Neural cell (in vitro differentiated cells): ENCODE results near the gene MRPL47. TPM values are rescaled to one million over a fixed set of nuclear protein-coding genes. Genes with fewer than 3 reads are reported as not detected.

ENCODE experiments used
- H2AFZ ChIP-seq: fragments of 200-600, 300-800 bp; sonication (generic), shearing (Covaris generic); 2 replicates; pipeline ENCODE4 v1.6.0; 2014; ENCODE audit warnings: low read depth, mild to moderate bottlenecking, antibody characterized with exemption, low read length, moderate library complexity
- H3F3A ChIP-seq: fragments of 200-600 bp; shearing (Covaris generic); 2 replicates; pipeline ENCODE4 v1.6.1; 2016; ENCODE audit warnings: mild to moderate bottlenecking, moderate library complexity, mixed read lengths, antibody characterized with exemption, low read length; ENCODE audit not compliant: insufficient read depth, poor library complexity, severe bottlenecking
- H3K27ac ChIP-seq: fragments of 200-600, 300-800 bp; sonication (generic), shearing (Covaris generic); 2 replicates; pipeline ENCODE4 v1.5.1; 2014; ENCODE audit warnings: mild to moderate bottlenecking, low read length, moderate library complexity
- H3K27me3 ChIP-seq: fragments of 300-800, 200-600 bp; sonication (generic), shearing (Covaris generic); 2 replicates; pipeline ENCODE4 v1.6.0; 2014; ENCODE audit warnings: mild to moderate bottlenecking, low read depth, low read length, moderate library complexity; ENCODE audit not compliant: insufficient read depth
- H3K36me3 ChIP-seq: fragments of 300-800, 200-600 bp; sonication (generic), shearing (Covaris generic); 2 replicates; pipeline ENCODE4 v1.5.1; 2014; ENCODE audit warnings: mild to moderate bottlenecking, antibody characterized with exemption, low read length, moderate library complexity; ENCODE audit not compliant: insufficient read depth
- H3K4me2 ChIP-seq: fragments of 300-800, 200-600 bp; sonication (generic), shearing (Covaris generic); 2 replicates; pipeline ENCODE4 v1.6.0; 2014; ENCODE audit warnings: mild to moderate bottlenecking, low read length
- H3K4me3 ChIP-seq: fragments of 300-800, 200-600 bp; sonication (generic), shearing (Covaris generic); 2 replicates; pipeline ENCODE4 v1.5.1; 2014; ENCODE audit warnings: mild to moderate bottlenecking, low read length, moderate library complexity
- H3K79me2 ChIP-seq: fragments of 200-600 bp; shearing (Covaris generic); replicated peaks from 2 replicates; pipeline ENCODE4 v1.6.0; 2014; ENCODE audit warnings: mild to moderate bottlenecking, low read length, moderate library complexity; ENCODE audit not compliant: insufficient read depth
- H3K9ac ChIP-seq: fragments of 300-800, 200-600 bp; sonication (generic), shearing (Covaris generic); 2 replicates; pipeline ENCODE4 v1.6.1; 2016; ENCODE audit warnings: mild to moderate bottlenecking, low read length, mixed read lengths
- H3K9me2 ChIP-seq: fragments of 200-600 bp; shearing (Covaris generic); 2 replicates; pipeline ENCODE4 v1.6.1; 2016; ENCODE audit warnings: mild to moderate bottlenecking, low read length, mixed read lengths; ENCODE audit not compliant: insufficient read depth
- H3K9me3 ChIP-seq: fragments of 200-600, 300-800 bp; sonication (generic), shearing (Covaris generic); 2 replicates; pipeline ENCODE4 v1.6.1; 2016; ENCODE audit warnings: mild to moderate bottlenecking, mixed run types, low read length, moderate library complexity, mixed read lengths
- H4K20me1 ChIP-seq: fragments of 200-600 bp; shearing (Covaris generic); 2 replicates; pipeline ENCODE4 v1.6.1; 2016; ENCODE audit warnings: mild to moderate bottlenecking, mixed run types; ENCODE audit not compliant: insufficient read depth
- EP300 ChIP-seq: fragments of 450-650 bp; conservative IDR thresholded peaks from 2 replicates; pipeline ENCODE4 v1.6.1; 2014; ENCODE audit warnings: antibody characterized with exemption, mild to moderate bottlenecking, moderate library complexity; ENCODE audit not compliant: poor library complexity, severe bottlenecking
- EZH2 ChIP-seq: fragments of 200-600, 300-800 bp; shearing (Covaris generic), sonication (generic); IDR thresholded peaks from 2 replicates; pipeline ENCODE4 v1.6.1; 2014; ENCODE audit warnings: antibody characterized with exemption, low read length, borderline replicate concordance, mild to moderate bottlenecking; ENCODE audit not compliant: insufficient read depth, poor library complexity, severe bottlenecking
- MXI1 ChIP-seq: fragments of 450-650 bp; conservative IDR thresholded peaks from 2 replicates; pipeline ENCODE4 v1.6.1; 2014; ENCODE audit warnings: antibody characterized with exemption, mild to moderate bottlenecking; ENCODE audit not compliant: poor library complexity, severe bottlenecking
- POLR2AphosphoS5 ChIP-seq: IDR thresholded peaks from 2 replicates; pipeline ENCODE4 v1.6.1; 2012
- RAD21 ChIP-seq: fragments of 450-650 bp; conservative IDR thresholded peaks from 2 replicates; pipeline ENCODE4 v1.6.1; 2014; ENCODE audit warnings: antibody characterized with exemption, mild to moderate bottlenecking, moderate library complexity
- SMC3 ChIP-seq: fragments of 450-650 bp; conservative IDR thresholded peaks from 2 replicates; pipeline ENCODE4 v1.6.1; 2014; ENCODE audit warnings: antibody characterized with exemption, mild to moderate bottlenecking, moderate library complexity; ENCODE audit not compliant: poor library complexity
- TAF1 ChIP-seq: IDR thresholded peaks from 2 replicates; pipeline ENCODE4 v1.6.1; 2012; ENCODE audit warnings: low read depth
- polyA plus RNA-seq: library from polyadenylated mRNA; depleted of rRNA; stranded (reverse); fragments of >200 nt; gene quantifications from 2 replicates; pipeline ENCODE4 v1.2.3, GENCODE V29; 2014
- TF ChIP-seq, protein P1 (sequence below): fragments of 450-650 bp; IDR thresholded peaks from 2 replicates; pipeline ENCODE4 v1.5.1; 2014; ENCODE audit warnings: antibody characterized with exemption, mild to moderate bottlenecking, moderate library complexity; ENCODE audit not compliant: poor library complexity, severe bottlenecking
- TF ChIP-seq, protein P2 (sequence below): IDR thresholded peaks from 2 replicates; pipeline ENCODE4 v1.6.1; 2012; ENCODE audit warnings: borderline replicate concordance

Gene MRPL47
- polyA plus RNA-seq, 1 donor from 2014 or later: 91.1 TPM

DNA sequence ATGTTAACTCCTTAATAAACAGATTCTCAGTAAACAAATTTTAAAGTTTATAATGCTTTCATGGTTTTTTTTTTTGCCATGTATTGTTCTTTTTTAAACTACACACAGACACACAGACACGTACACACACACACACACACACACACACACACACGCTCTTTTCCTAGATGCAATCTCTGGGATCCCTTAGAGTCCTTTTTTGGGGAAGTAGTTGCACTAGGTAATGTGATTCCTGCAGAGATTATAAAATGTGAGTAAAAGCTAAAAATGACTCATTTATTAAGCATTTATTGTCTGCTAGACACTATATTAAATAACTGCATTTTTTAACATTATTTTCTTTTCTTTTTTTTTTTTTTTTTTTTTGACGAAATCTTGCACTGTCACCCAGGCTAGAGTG, 20.0 kb upstream of the MRPL47 start:
- Histone ChIP-seq H3K4me2 (no peak overlapping the region), H3K27me3 (no peaks in the 10 kb centered on the region), H2AFZ (no peak overlapping the region), H3K9me2 (no peaks in the 10 kb centered on the region), H3K9ac (no peak overlapping the region), H3K36me3 (no peaks in the 10 kb centered on the region), H3K79me2 (no peaks in the 10 kb centered on the region), H3F3A (no peaks in the 10 kb centered on the region), H3K4me3 (no peak overlapping the region), H3K9me3 (no peaks in the 10 kb centered on the region), H4K20me1 (no peaks in the 10 kb centered on the region), H3K27ac (no peak overlapping the region)
- TF ChIP-seq MXI1 (no peak), EP300 (no peak), TAF1 (no peak), RAD21 (no peak), POLR2AphosphoS5 (no peak), SMC3 (no peak), EZH2 (no peak)
- TF ChIP-seq, protein P1, sequence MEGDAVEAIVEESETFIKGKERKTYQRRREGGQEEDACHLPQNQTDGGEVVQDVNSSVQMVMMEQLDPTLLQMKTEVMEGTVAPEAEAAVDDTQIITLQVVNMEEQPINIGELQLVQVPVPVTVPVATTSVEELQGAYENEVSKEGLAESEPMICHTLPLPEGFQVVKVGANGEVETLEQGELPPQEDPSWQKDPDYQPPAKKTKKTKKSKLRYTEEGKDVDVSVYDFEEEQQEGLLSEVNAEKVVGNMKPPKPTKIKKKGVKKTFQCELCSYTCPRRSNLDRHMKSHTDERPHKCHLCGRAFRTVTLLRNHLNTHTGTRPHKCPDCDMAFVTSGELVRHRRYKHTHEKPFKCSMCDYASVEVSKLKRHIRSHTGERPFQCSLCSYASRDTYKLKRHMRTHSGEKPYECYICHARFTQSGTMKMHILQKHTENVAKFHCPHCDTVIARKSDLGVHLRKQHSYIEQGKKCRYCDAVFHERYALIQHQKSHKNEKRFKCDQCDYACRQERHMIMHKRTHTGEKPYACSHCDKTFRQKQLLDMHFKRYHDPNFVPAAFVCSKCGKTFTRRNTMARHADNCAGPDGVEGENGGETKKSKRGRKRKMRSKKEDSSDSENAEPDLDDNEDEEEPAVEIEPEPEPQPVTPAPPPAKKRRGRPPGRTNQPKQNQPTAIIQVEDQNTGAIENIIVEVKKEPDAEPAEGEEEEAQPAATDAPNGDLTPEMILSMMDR: no peak
- TF ChIP-seq, protein P2, sequence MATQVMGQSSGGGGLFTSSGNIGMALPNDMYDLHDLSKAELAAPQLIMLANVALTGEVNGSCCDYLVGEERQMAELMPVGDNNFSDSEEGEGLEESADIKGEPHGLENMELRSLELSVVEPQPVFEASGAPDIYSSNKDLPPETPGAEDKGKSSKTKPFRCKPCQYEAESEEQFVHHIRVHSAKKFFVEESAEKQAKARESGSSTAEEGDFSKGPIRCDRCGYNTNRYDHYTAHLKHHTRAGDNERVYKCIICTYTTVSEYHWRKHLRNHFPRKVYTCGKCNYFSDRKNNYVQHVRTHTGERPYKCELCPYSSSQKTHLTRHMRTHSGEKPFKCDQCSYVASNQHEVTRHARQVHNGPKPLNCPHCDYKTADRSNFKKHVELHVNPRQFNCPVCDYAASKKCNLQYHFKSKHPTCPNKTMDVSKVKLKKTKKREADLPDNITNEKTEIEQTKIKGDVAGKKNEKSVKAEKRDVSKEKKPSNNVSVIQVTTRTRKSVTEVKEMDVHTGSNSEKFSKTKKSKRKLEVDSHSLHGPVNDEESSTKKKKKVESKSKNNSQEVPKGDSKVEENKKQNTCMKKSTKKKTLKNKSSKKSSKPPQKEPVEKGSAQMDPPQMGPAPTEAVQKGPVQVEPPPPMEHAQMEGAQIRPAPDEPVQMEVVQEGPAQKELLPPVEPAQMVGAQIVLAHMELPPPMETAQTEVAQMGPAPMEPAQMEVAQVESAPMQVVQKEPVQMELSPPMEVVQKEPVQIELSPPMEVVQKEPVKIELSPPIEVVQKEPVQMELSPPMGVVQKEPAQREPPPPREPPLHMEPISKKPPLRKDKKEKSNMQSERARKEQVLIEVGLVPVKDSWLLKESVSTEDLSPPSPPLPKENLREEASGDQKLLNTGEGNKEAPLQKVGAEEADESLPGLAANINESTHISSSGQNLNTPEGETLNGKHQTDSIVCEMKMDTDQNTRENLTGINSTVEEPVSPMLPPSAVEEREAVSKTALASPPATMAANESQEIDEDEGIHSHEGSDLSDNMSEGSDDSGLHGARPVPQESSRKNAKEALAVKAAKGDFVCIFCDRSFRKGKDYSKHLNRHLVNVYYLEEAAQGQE: no peak

DNA sequence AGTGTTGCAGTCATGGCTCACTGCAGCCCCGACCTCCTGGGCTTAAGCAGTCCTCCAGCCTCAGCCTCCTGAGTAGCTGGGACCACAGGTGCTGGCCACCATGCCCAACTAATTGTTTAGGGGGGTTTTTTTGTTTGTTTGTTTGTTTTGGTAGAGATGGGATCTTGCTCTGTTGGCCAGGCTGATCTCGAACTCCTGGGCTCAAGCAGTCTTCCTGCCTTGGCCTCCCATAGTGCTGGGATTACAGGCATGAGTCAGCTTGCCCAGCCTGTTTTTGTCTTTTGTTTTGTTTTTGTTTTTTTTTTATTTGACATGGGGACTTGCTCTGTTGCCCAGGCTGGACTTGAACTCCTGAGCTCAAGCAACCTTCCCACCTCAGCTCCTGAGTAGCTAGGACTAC, 17.6 kb upstream of the MRPL47 start:
- H3K79me2 ChIP-seq: no peaks in the 10 kb centered on the region
- TF ChIP-seq EP300: no peak
- TF ChIP-seq RAD21: no peak
- TF ChIP-seq SMC3: no peak
- TF ChIP-seq, protein P1: no peak
- TF ChIP-seq MXI1: no peak
- no peak for TF ChIP-seq TAF1
- no peak for TF ChIP-seq POLR2AphosphoS5
- no peak for TF ChIP-seq EZH2
- TF ChIP-seq, protein P2: no peak
- no peak overlapping the region for H3K9ac ChIP-seq

More for the DNA sequence above, 17.6 kb upstream of the MRPL47 start:
- Histone ChIP-seq H3K4me3 (no peak overlapping the region), H3K9me3 (no peaks in the 10 kb centered on the region), H3F3A (no peaks in the 10 kb centered on the region), H3K36me3 (no peaks in the 10 kb centered on the region), H3K27ac (no peak overlapping the region), H2AFZ (no peak overlapping the region), H4K20me1 (no peaks in the 10 kb centered on the region), H3K4me2 (no peak overlapping the region), H3K27me3 (no peaks in the 10 kb centered on the region), H3K9me2 (no peaks in the 10 kb centered on the region)
